Keratinocyte (primary cell): ENCODE results near the gene TMEM256. TPM values are rescaled to one million over a fixed set of nuclear protein-coding genes. Genes with fewer than 3 reads are reported as not detected.

ENCODE experiments used
- DNase-seq: peaks from one replicate; pipeline ENCODE4 v3.0.0-alpha.2; 2011; ENCODE audit warnings: low read depth, missing footprints, low spot score
- FAIRE-seq: peaks from 2 replicates; lab custom pipeline; 2011; peaks lifted over from hg19 to GRCh38; lab: Jason Lieb, UNC
- H2AFZ ChIP-seq: 2 replicates; pipeline ENCODE4 v1.6.0; 2012; ENCODE audit warnings: low read length, control low read depth, inconsistent platforms; ENCODE audit not compliant: control insufficient read depth
- H3K27ac ChIP-seq: 2 replicates; pipeline ENCODE4 v1.5.1; 2011; ENCODE audit warnings: low read length; ENCODE audit not compliant: control insufficient read depth, insufficient read depth
- H3K27me3 ChIP-seq: 3 replicates; pipeline ENCODE4 v1.6.0; 2011; ENCODE audit warnings: low read length; ENCODE audit not compliant: control insufficient read depth, insufficient read depth; ENCODE audit errors: extremely low read depth
- H3K36me3 ChIP-seq, 2 experiments: 2 replicates in 1 of 2; 3 replicates in 1 of 2; pipeline ENCODE4 v1.5.1; 2011; ENCODE audit warnings: low read length in 2 of 2, mild to moderate bottlenecking in 1 of 2; ENCODE audit not compliant: control insufficient read depth in 2 of 2, insufficient read depth in 2 of 2; ENCODE audit errors: extremely low read depth in 1 of 2
- H3K4me1 ChIP-seq: 3 replicates; pipeline ENCODE4 v1.5.1; 2011; ENCODE audit warnings: low read length; ENCODE audit not compliant: control insufficient read depth, insufficient read depth; ENCODE audit errors: extremely low read depth
- H3K4me2 ChIP-seq: 3 replicates; pipeline ENCODE4 v1.6.0; 2011; ENCODE audit warnings: low read depth, low read length; ENCODE audit not compliant: control insufficient read depth, insufficient read depth; ENCODE audit errors: extremely low read depth
- H3K4me3 ChIP-seq, 3 experiments: fragments of 200-600 bp in 1 of 3; sonication (generic) in 1 of 3; 2 replicates in 2 of 3; 3 replicates in 1 of 3; pipeline ENCODE4 v1.5.1; 2011 to 2016; ENCODE audit warnings: low read length in 3 of 3, mild to moderate bottlenecking in 3 of 3, control low read depth in 2 of 3, inconsistent platforms in 1 of 3, low read depth in 1 of 3, mixed read lengths in 1 of 3, mixed run types in 1 of 3, moderate library complexity in 1 of 3; ENCODE audit not compliant: control insufficient read depth in 2 of 3, insufficient read depth in 2 of 3; ENCODE audit errors: extremely low read depth in 1 of 3
- H3K79me2 ChIP-seq: 2 replicates; pipeline ENCODE4 v1.6.0; 2012; ENCODE audit warnings: low read length; ENCODE audit not compliant: control insufficient read depth, insufficient read depth
- H3K9ac ChIP-seq: 3 replicates; pipeline ENCODE4 v1.6.0; 2011; ENCODE audit warnings: low read length; ENCODE audit not compliant: control insufficient read depth, insufficient read depth; ENCODE audit errors: extremely low read depth
- H3K9me1 ChIP-seq: 3 replicates; pipeline ENCODE4 v1.6.0; 2011; ENCODE audit warnings: low read length; ENCODE audit not compliant: control insufficient read depth, insufficient read depth; ENCODE audit errors: extremely low read depth
- H3K9me3 ChIP-seq: 2 replicates; pipeline ENCODE4 v1.5.1; 2012; ENCODE audit warnings: low read depth, low read length; ENCODE audit not compliant: control insufficient read depth
- H4K20me1 ChIP-seq: 3 replicates; pipeline ENCODE4 v1.6.0; 2011; ENCODE audit warnings: low read length; ENCODE audit not compliant: control insufficient read depth, insufficient read depth; ENCODE audit errors: extremely low read depth
- CTCF ChIP-seq, 3 experiments: IDR thresholded peaks in 1 of 3; conservative IDR thresholded peaks in 1 of 3; optimal IDR thresholded peaks in 1 of 3; 2 replicates in 2 of 3; 3 replicates in 1 of 3; pipeline versions ENCODE3 to v1.5.1; 2011; ENCODE audit warnings: low read length in 3 of 3, mild to moderate bottlenecking in 3 of 3, moderate library complexity in 2 of 3, control low read depth in 1 of 3, inconsistent platforms in 1 of 3; ENCODE audit not compliant: insufficient read depth in 2 of 3; ENCODE audit errors: extremely low read depth in 1 of 3
- EZH2 ChIP-seq: IDR thresholded peaks from one replicate; pipeline ENCODE4 v1.6.1; 2012; ENCODE audit warnings: inconsistent platforms, mild to moderate bottlenecking, low read length, moderate library complexity
- dilution Hi-C: fragments of 300-500 bp; cut with MboI; formaldehyde crosslinking; loops from one replicate; pipeline ENCODE4 v1.7.0; 2020; ENCODE audit warnings: low sequenced_read_pairs; ENCODE audit not compliant: extremely low pct_ligation_motif_present
- polyA plus RNA-seq, 5 experiments: library from polyadenylated mRNA; depleted of rRNA in 3 of 5; stranded (reverse) in 3 of 5; stranded (forward) in 1 of 5; unstranded in 1 of 5; fragments of >200 nt; gene quantifications; 1 replicate in 1 of 5; 2 replicates in 3 of 5; 3 replicates in 1 of 5; pipeline versions ENCODE4 v1.2.1 to v1.2.3, GENCODE V29; 2011 to 2012; ENCODE audit warnings: missing spikeins in 2 of 5, low read depth in 1 of 5, low replicate concordance in 1 of 5

Gene TMEM256
- polyA plus RNA-seq, 1 donor (not counting 4 experiments of a cell fraction or from before 2014, with no cell fraction given), result 68.1 TPM

- Histone ChIP-seq H3K4me3 (peak overlapping the region; percentile 60 to 86 (median 84)), H3K4me1 (peaks cover 15% of the 10 kb centered on the region), H4K20me1 (no peaks in the 10 kb centered on the region), H3K27me3 (no peaks in the 10 kb centered on the region), H3K4me2 (peak overlapping the region; percentile 89), H3K9ac (peak overlapping the region; percentile 78), H2AFZ (peak overlapping the region; percentile 52), H3K9me1 (peaks cover 3% of the 10 kb centered on the region), H3K79me2 (peaks cover 5% of the 10 kb centered on the region), H3K36me3 (no peaks in the 10 kb centered on the region), H3K9me3 (no peaks in the 10 kb centered on the region), H3K27ac (peak overlapping the region; percentile 40)
- TF ChIP-seq CTCF (optimal IDR thresholded peaks at IDR 0.05 in 1 of 3, IDR thresholded peaks at IDR 0.05 in 1 of 3, conservative IDR thresholded peaks at IDR 0.05 in 1 of 3; ENCODE audit: extremely low read depth in 1 of 3, insufficient read depth in 2 of 3, low read length in 3 of 3) (no peak), EZH2 (no peak)
- dilution Hi-C loops, result no loop called here
- FAIRE-seq (peak; percentile 62), DNase-seq (no peak)
These were observed 712 bp downstream of the TMEM256 start for GRCh38 chr17:7403043-7403726.

GRCh38 chr17:7398612-7399011 lies 5.3 kb downstream of the TMEM256 start:
- no peak overlapping the region for H3K4me3 ChIP-seq
- no peaks in the 10 kb centered on the region for H3K36me3 ChIP-seq
- DNase-seq (no peak), FAIRE-seq (no peak)
- peaks cover 10% of the 10 kb centered on the region for H3K79me2 ChIP-seq
- peaks cover 3% of the 10 kb centered on the region for H3K9me1 ChIP-seq
- TF ChIP-seq CTCF (optimal IDR thresholded peaks at IDR 0.05 in 1 of 3, IDR thresholded peaks at IDR 0.05 in 1 of 3, conservative IDR thresholded peaks at IDR 0.05 in 1 of 3; ENCODE audit: extremely low read depth in 1 of 3, insufficient read depth in 2 of 3, low read length in 3 of 3) (no peak), EZH2 (no peak)
- H3K27ac ChIP-seq, result no peak overlapping the region
- no peaks in the 10 kb centered on the region for H4K20me1 ChIP-seq
- H3K27me3 ChIP-seq, result no peaks in the 10 kb centered on the region
- H3K9me3 ChIP-seq, result no peaks in the 10 kb centered on the region
- H3K4me1 ChIP-seq, result peaks cover 11% of the 10 kb centered on the region
- dilution Hi-C loops, result no loop called here
- H2AFZ ChIP-seq, result no peak overlapping the region
- no peak overlapping the region for H3K4me2 ChIP-seq
- H3K9ac ChIP-seq, result no peak overlapping the region
